KMS-11 (cell line): Measurements from ENCODE around the gene SUMO2.
"Not testable (repeated sequence)": the region's sequence is repeated elsewhere in the genome, so short reads cannot be mapped to it uniquely, and the experiment has no call there.

Source experiments
- H2AFZ ChIP-seq: fragments of 200-600 bp; sonication (generic); 2 replicates; pipeline ENCODE4 v1.6.1; 2016; ENCODE audit warnings: antibody characterized with exemption, mixed run types, low read depth
- H3K27ac ChIP-seq: fragments of 200-600 bp; sonication (generic); 2 replicates; pipeline ENCODE4 v1.6.1; 2016; ENCODE audit warnings: mild to moderate bottlenecking, mixed run types
- H3K27me3 ChIP-seq: fragments of 200-600 bp; sonication (generic); 2 replicates; pipeline ENCODE4 v1.6.1; 2017; ENCODE audit warnings: mild to moderate bottlenecking, low read depth, mixed run types, moderate library complexity; ENCODE audit not compliant: insufficient read depth
- H3K36me3 ChIP-seq: fragments of 200-600 bp; sonication (generic); 2 replicates; pipeline ENCODE4 v1.6.1; 2017; ENCODE audit warnings: mild to moderate bottlenecking, mixed run types; ENCODE audit not compliant: insufficient read depth
- H3K4me1 ChIP-seq: fragments of 200-600 bp; sonication (generic); 2 replicates; pipeline ENCODE4 v1.6.1; 2016; ENCODE audit warnings: mild to moderate bottlenecking, low read depth, mixed run types; ENCODE audit not compliant: poor library complexity, severe bottlenecking
- H3K4me2 ChIP-seq: fragments of 200-600 bp; sonication (generic); 2 replicates; pipeline ENCODE4 v1.7.0; 2016; ENCODE audit warnings: mild to moderate bottlenecking, mixed run types
- H3K4me3 ChIP-seq: fragments of 200-600 bp; sonication (generic); IDR thresholded peaks from 2 replicates; pipeline ENCODE4 v1.6.1; 2017; ENCODE audit warnings: low read depth, low read length, mixed read lengths; ENCODE audit not compliant: insufficient read depth
- H3K79me2 ChIP-seq: fragments of 200-600 bp; sonication (generic); 2 replicates; pipeline ENCODE4 v1.6.1; 2016; ENCODE audit warnings: low read depth, mixed run types; ENCODE audit not compliant: insufficient read depth
- H3K9ac ChIP-seq: fragments of 200-600 bp; sonication (generic); 2 replicates; pipeline ENCODE4 v1.6.1; 2016; ENCODE audit warnings: mild to moderate bottlenecking, mixed run types
- H4K20me1 ChIP-seq: fragments of 200-600 bp; sonication (generic); 2 replicates; pipeline ENCODE4 v1.6.1; 2016; ENCODE audit warnings: mild to moderate bottlenecking, mixed run types; ENCODE audit not compliant: insufficient read depth
- TF ChIP-seq, protein P1 (sequence below): fragments of 200-600 bp; sonication (generic); conservative IDR thresholded peaks from 2 replicates; pipeline ENCODE4 v1.6.1; 2017; ENCODE audit warnings: low read depth, mild to moderate bottlenecking, antibody characterized with exemption, low read length, moderate library complexity, mixed read lengths

Gene SUMO2

DNA sequence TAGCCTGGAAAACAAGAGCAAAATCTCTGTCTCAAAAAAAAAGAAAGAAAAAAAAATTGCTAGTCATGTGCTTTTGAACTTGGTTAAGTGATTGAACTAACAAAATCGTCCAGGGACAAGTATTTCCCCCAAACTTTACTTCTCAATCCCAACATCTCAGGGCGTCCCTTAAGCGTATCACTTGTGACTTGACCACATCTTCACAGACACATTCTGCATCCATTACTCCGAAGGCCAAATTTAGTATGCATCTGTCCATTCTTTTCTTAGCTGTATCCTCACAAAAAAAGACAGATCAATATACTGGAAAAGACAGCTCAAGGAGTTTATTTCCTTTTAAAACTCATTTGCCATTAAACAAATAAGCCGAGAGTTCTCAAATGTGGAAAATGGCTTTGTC is 22.5 kb downstream of the SUMO2 start:
- TF ChIP-seq, protein P1, sequence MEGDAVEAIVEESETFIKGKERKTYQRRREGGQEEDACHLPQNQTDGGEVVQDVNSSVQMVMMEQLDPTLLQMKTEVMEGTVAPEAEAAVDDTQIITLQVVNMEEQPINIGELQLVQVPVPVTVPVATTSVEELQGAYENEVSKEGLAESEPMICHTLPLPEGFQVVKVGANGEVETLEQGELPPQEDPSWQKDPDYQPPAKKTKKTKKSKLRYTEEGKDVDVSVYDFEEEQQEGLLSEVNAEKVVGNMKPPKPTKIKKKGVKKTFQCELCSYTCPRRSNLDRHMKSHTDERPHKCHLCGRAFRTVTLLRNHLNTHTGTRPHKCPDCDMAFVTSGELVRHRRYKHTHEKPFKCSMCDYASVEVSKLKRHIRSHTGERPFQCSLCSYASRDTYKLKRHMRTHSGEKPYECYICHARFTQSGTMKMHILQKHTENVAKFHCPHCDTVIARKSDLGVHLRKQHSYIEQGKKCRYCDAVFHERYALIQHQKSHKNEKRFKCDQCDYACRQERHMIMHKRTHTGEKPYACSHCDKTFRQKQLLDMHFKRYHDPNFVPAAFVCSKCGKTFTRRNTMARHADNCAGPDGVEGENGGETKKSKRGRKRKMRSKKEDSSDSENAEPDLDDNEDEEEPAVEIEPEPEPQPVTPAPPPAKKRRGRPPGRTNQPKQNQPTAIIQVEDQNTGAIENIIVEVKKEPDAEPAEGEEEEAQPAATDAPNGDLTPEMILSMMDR, result no peak
- Histone ChIP-seq H3K4me1 (peaks cover 5% of the 10 kb centered on the region), H3K4me2 (no peak overlapping the region)

DNA sequence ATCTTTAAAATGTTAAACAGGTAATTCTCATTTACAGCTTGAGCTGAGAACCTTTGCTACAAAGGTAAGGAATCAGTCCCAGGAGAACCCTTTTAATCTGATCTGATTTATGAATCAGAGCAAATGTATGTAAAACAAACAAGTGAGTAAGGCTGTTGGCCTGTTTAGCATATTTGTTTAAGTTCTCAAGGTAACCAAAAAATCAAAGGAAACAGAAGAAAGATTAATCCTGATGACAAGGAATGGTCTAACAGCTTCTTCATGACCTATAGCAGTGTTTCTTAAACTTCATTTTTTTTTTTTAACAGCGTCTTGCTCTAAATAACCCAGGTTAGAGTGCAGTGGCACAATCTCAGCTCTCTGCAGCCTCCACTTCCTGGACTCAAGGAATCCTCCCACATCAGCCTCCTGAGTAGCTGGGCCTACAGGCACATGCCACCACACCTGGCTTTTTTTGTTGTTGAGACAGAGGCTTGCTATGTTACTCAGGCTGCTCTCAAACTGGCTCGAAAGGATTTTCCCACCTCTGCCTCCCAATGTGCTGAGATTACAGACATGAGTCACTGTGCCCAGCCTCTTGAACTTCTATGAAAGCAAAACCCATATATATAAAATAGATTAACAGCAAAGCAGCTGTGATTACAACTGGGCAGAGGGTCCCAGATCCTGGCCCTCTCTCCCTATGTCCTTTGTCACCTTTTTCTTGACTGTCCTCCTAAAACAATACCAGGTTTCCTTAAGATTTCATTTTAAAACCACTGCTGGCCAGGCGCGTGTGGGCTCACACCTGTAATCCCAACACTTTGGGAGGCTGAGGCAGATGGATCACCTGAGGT is 23.3 kb downstream of the SUMO2 start:
- no peak overlapping the region for H3K27ac ChIP-seq

More for the DNA sequence above, 22.5 kb downstream of the SUMO2 start:
- H2AFZ ChIP-seq, result no peak overlapping the region
- no peaks in the 10 kb centered on the region for H4K20me1 ChIP-seq
- H3K27me3 ChIP-seq, result no peaks in the 10 kb centered on the region
- no peak overlapping the region for H3K9ac ChIP-seq
- no peaks in the 10 kb centered on the region for H3K36me3 ChIP-seq
- no peak overlapping the region for H3K27ac ChIP-seq
- H3K79me2 ChIP-seq, result peaks cover 4% of the 10 kb centered on the region; the same call in 1 of the 2 replicates
- no peak overlapping the region for H3K4me3 ChIP-seq

DNA sequence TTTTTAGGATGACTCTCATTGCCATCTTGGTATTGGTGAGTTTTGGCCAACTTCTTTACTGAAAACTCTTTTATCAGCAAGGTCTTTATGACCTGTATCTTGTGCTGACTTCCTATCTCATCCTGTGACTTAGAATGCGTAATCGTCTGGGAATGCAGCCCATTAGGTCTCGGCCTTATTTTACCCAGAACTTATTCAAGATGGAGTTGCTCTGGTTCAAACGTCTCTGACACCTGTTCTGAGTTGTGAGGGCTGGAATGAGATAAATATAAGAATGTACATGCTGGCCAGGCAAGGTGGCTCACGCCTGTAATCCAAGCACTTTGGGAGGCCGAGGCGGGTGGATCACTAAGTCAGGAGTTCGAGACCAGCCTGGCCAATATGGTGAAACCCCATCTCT is 24.3 kb downstream of the SUMO2 start:
- H3K9ac ChIP-seq, H3K79me2 ChIP-seq, H3K36me3 ChIP-seq, H4K20me1 ChIP-seq, H3K4me2 ChIP-seq, H3K27ac ChIP-seq, H3K27me3 ChIP-seq, H2AFZ ChIP-seq, H3K4me3 ChIP-seq: not testable (repeated sequence)
- peaks cover 11% of the 10 kb centered on the region for H3K4me1 ChIP-seq

More for the DNA sequence above, 23.3 kb downstream of the SUMO2 start:
- Histone ChIP-seq H3K4me3 (no peak overlapping the region), H4K20me1 (no peaks in the 10 kb centered on the region), H2AFZ (no peak overlapping the region), H3K27me3 (no peaks in the 10 kb centered on the region), H3K9ac (no peak overlapping the region), H3K4me2 (no peak overlapping the region), H3K79me2 (peaks cover 4% of the 10 kb centered on the region; the same call in 1 of the 2 replicates), H3K4me1 (peaks cover 11% of the 10 kb centered on the region), H3K36me3 (no peaks in the 10 kb centered on the region)
- TF ChIP-seq, protein P1, result no peak

DNA sequence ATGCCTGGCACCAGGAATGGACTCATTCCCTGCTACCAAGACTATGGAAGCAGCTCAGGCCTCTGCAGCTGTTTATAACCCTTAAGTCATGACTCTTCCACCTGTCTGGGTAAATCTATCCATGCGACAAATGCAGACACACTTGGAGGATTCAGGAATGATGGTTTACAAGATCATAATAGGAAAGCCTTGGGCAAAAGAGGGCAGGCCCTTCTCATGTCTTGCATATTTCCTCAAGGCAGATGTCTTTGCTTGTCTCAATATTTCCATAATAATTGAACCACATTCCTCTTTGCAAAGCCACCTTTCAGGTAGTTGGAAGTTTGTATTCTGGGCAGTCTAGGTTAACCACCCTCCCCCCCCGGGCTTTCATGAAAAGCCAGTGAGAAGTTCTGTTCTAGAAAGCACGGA is 27.6 kb downstream of the SUMO2 start:
- peaks cover 32% of the 10 kb centered on the region for H3K4me1 ChIP-seq
- peak overlapping the region; percentile 23; the same call in 1 of the 2 replicates for H2AFZ ChIP-seq
- peaks cover 41% of the 10 kb centered on the region for H3K79me2 ChIP-seq
- H3K36me3 ChIP-seq, result no peaks in the 10 kb centered on the region
- TF ChIP-seq, protein P1, result no peak
- H3K4me2 ChIP-seq, result peak overlapping the region; percentile 55
- no peaks in the 10 kb centered on the region; the same call in 1 of the 2 replicates for H4K20me1 ChIP-seq
- peak overlapping the region; percentile 37; the same call in 1 of the 2 replicates for H3K27ac ChIP-seq
- H3K4me3 ChIP-seq, result no peak overlapping the region
- H3K27me3 ChIP-seq, result no peaks in the 10 kb centered on the region
- H3K9ac ChIP-seq, result peak overlapping the region; percentile 78; the same call in 1 of the 2 replicates
